H54 (cell line): Measurements from ENCODE around the gene ASS1.
"Not testable (repeated sequence)": the region's sequence is repeated elsewhere in the genome, so short reads cannot be mapped to it uniquely, and the experiment has no call there.

Experiments
- DNase-seq: peaks from one replicate; pipeline ENCODE4 v3.0.0; 2011; ENCODE audit warnings: low spot score, mixed read lengths; ENCODE audit not compliant: insufficient read length
- FAIRE-seq: peaks from 3 replicates; lab custom pipeline; 2011; peaks lifted over from hg19 to GRCh38; lab: Jason Lieb, UNC
- POLR2A ChIP-seq: IDR thresholded peaks from 2 replicates; pipeline ENCODE4 v1.6.1; 2011; ENCODE audit warnings: low read depth, mild to moderate bottlenecking, low read length

ASS1 gene

DNA sequence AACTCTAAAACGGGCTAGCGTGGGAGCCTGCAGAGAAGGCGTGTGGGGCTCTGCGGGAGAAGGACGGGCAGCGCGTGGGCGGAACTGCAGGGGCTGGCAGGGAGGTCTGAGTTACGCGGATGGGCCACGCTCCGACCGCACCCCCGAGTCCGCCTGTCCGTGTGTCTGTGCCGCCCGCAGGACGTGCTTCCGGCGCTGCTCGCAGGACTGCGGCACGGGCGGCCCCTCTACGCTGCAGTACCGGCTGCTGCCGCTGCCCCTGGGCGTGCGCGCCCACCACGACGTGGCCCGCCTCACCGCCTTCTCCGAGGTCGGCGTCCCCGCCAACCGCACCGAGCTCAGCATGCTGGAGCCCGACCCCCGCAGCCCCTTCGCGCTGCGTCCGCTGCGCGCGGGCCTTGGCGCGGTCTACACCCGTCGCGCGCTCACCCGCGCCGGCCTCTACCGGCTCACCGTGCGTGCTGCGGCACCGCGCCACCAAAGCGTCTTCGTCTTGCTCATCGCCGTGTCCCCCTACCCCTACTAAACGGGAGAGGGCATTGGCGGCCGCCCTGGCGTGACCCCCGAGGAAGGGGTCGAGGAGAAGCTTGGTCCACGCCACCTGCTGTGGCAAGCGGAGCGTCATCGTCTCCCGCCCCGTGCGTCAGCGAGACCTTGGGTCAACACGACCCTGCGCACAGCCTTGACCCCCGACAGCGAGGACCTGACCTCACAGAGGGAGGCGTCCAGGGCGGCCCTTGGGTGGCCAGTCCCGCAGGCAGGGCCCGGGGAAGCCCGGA is 11.4 kb upstream of the ASS1 start:
- DNase-seq: no peak
- no peak for TF ChIP-seq POLR2A
- FAIRE-seq: no peak

DNA sequence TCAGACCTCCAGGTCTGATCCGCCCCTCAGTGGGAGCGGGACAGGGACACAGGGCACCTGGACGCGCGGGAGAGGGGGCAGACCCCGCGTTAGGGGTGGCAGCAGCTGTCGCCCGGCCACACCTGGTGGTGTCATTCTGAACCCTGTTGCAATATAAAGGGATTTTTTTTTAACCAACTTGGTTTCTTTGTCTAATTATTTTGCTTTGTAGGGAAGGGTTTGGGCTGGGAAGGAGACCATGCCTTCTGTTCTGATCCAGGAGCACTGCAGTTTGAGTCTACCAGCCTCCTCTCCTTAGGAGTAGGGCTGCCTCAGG is 10.9 kb upstream of the ASS1 start:
- DNase-seq: no peak
- TF ChIP-seq POLR2A: no peak
- no peak for FAIRE-seq

DNA sequence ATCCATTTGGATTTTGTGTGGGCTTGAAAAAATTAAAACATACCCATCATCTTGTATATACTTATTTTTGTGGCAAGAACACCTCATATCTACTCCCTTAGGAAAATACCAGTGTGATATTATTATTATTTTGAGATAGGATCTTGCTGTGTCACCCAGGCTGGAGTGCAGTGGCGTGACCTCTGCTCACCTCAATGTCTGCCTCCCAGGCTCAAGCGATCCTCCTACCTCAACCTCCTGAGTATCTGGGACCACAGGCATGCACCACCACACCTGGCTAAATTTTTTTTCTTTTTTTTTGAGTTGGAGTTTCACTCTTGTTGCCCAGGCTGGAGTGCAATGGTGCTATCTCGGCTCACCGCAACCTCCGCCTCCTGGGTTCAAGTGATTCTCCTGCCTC is 10.1 kb upstream of the ASS1 start:
- not testable (repeated sequence) for FAIRE-seq, DNase-seq

DNA sequence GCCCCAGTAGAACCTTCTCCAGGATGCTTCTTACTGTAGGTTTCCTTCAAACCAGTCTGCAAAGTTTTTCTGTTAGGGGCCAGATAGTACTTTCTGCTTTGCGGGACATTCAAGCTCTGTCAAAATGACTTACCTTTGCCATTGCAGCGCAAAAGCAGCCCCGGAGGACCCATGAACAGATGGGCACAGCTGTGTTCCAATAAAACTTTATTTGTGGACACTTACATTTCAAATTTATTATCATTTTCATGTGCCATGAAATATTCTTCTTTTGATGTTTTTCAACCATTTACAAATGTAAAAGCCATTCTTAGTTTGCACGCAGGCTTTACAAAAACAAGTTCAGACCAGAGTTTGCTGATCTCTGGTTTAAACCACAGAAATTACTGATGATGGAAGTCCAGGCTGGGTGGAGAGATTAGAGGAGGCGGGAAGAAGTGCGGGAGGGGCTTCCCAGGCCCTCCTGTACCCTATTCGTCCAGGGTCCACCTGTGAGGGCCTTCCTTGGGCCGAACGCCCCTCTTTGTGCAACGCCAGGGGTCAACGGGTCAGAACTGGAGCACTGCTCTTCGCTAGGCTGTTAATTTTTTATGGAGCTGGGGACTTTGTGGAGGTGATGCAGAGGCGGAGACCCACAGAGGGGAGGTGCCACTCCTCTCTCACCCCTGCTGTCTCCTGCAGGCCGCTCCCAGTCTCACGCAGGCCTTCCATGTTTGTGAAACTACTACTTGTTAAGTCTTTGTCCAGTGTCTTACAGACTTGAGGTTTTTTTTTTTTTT is 7.6 kb upstream of the ASS1 start:
- TF ChIP-seq POLR2A: no peak
- FAIRE-seq (no peak), DNase-seq (no peak)

DNA sequence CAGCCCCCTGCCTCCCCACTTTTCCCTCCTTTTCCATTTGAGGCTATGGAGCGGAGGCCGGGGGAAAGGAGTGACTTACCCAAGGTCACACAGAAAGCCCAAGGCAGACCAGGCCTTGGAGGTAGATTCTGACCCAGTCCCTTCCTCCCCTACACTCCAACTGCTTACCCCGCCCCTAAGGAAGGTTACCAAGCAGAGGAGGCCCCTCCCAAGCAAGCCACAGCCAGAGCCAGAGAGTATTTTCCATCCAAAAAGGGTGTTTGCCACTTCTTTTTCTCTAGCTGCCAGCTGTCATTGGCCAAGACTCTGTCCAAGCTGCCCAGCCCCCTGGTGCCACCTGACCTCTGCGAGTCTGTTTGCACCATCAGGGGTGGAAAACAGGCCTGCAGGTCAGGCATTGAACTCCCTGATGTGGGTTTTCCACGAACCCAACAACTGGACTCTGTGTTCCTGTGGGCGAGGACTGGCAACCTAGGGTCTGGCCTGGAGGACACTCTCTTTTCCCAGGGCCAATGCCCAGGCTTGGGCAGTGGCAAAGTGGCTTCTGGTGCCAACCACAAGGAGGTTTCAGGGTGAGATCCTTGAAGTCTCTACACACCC is 6.3 kb upstream of the ASS1 start:
- DNase-seq (no peak), FAIRE-seq (no peak)
- no peak for TF ChIP-seq POLR2A

DNA sequence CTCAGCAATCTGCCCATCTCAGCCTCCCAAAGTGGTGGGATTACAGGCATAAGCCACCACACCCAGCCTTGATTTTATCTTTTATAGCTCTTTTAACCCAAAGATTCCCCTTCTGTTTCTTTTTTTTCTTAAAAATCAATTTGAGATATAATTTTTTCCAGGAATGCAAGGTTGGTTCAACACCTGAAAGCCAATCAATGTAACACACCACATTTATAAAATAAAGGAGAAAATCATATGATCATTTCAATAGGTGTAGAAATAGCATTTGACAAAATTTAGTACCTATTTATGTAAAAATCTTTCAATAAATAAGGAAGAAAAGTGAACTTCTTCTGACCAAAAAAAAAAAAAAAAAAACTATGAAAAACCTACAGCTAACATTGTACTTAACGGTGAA is 3.7 kb upstream of the ASS1 start:
- FAIRE-seq (no peak), DNase-seq (no peak)
- no peak for TF ChIP-seq POLR2A

DNA sequence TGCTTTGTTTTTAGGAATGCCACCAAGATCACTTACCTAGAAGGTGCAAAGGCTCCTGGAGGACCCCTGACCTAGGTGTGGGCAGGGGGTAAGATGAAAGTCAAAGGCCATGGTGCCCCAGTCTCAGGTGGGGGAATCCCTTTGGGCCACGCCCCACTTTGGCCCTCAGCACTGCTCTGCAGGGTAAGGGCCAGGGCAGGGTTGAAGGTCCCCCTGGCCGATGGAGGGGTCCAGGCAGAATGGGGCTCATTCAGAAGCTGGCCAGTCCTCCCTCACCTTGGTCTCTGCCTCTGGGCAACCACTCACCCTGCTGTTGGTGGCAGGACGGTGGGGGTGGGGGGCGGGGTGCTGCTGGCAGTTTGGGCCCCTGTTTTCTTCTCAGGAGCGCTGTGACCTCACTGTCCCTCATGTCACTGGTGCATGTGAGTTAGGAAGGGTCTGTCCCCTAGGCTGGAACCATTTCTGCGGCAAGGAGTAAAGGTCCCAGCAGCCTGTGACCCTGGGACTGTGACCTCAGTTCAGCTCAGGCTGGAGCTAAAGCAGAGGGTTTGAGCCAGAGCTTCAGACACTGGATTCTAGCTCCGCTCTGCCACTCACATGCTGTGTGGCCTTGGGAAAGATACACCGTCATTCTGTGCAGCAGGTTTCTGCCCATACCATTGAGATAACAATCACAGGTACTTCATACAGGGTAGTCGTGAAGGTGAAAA is 1.9 kb upstream of the ASS1 start:
- TF ChIP-seq POLR2A: no peak
- no peak for DNase-seq
- FAIRE-seq: no peak

DNA sequence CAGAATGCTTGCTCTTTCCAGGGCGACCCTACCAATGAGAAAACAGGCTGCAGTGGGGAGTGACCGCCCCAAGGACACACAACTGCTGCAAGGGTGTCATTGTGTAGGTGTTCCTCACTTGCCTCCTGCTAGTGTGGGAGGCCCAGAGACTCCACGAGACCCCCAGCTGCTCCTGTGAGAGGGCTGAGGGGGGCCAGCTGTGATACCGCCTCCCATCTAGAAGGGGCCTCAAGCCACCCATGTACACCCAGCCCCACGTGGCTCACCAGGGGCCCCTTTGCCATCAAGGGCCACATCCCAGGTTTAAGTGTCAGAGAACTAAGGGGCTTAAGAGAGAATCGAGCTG is 1.3 kb upstream of the ASS1 start:
- FAIRE-seq (no peak), DNase-seq (no peak)
- TF ChIP-seq POLR2A: no peak

DNA sequence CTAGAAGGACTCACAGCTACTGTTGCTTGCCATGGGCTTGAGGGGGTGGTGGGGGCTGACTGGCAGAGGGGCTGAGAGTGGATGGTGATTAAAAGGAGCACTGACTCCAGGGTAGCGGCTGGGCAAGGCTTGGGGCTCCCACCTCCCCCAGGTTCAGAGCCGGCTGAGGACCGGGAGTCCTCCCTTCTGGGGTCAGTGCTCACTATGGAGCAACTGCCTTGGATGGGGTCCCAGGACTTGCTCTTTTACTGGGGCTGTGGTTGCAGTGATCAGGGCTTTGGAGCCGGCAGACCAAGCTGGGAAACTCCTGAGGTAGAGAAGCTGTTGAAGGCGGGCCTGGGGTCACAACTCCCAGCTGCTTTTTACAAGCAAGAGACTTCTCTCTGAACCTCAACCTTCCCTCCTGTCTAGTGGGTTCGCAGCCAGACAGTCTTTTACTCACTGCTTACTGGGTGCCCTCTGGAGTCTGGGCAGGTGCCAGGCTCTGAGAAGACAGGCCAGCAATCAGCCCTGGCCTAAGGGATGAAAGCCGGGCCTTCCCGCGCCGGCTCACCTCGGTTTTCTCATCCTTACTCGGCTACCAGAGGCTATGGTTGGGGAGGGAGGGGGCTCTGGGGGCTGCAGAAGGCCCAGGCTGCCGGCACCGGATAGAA is 795 bp upstream of the ASS1 start:
- FAIRE-seq (no peak), DNase-seq (no peak)
- no peak for TF ChIP-seq POLR2A

DNA sequence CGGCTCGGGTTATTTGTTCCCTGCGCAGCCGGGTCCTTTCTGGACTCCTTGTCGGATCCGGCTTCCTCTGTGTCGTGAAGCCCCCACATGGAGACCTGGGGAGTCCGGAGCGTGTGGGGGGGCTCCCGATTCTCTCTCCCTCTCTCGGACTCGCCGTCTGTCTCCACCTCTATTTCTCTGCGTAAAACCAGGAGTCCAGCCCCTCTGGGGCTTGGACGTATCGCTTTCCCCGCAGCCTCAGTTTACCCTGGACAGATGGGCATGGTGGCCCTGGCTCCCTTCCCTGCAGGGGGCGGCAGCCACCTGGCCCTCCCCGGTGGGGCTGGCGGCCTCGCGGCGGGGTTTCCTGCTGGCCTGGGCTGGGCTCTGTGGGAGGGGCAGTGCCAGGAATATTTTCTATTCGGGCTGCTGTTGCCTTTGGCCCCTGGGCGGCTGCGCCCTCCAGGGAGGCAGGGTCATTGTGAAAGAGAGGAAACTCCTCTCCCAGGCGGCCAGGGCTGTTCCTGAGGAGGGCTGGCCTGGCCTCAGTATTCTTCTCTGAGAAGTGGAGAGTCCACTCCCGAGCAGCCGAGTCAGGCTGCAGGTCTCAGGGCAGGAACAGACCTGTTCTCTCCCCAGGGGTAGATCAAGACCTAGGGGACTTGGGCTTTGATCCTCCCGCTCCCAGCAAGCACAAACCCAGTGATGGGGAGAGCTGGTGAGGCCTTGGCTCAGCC is 665 bp downstream of the ASS1 start:
- FAIRE-seq (no peak), DNase-seq (peak; percentile 30)
- no peak for TF ChIP-seq POLR2A

DNA sequence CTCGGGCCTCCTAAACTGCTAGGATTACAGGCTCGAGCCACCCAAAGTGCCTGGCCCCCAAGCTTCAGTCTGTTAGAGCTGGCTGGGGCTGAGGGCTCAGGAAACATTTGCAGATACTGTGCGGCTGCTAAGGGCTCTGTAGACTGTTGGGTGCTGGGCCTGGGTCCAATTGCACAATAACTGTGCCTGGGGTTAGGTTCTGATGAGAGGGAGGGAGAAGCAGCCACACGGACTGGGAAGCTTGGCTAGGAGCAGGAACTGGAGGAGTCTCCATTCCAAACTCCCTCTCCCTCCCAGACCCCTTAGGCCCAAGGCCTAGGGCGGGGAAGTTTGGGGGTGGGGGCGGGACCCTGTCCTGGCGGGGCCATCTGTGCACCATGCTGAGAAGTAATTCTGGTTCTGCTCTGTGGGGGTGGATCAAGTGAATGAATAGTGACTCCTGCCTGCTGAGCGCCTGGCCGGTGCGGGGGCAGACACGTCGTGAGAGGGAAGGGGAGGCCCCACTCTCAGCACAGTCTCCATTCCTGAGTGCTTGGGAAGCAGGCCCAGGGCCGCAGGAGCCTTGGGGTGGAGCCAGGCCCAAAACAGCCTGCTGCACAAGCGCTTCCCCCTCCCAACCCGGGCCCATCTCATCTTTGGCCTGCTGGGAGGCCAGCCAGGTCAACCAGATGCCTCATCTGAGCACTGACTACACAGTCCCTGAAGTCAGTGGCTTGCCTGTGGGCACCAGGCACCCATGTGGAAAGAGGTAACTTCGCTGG is 1.5 kb downstream of the ASS1 start:
- FAIRE-seq (no peak), DNase-seq (peak; percentile 30)
- TF ChIP-seq POLR2A: no peak

DNA sequence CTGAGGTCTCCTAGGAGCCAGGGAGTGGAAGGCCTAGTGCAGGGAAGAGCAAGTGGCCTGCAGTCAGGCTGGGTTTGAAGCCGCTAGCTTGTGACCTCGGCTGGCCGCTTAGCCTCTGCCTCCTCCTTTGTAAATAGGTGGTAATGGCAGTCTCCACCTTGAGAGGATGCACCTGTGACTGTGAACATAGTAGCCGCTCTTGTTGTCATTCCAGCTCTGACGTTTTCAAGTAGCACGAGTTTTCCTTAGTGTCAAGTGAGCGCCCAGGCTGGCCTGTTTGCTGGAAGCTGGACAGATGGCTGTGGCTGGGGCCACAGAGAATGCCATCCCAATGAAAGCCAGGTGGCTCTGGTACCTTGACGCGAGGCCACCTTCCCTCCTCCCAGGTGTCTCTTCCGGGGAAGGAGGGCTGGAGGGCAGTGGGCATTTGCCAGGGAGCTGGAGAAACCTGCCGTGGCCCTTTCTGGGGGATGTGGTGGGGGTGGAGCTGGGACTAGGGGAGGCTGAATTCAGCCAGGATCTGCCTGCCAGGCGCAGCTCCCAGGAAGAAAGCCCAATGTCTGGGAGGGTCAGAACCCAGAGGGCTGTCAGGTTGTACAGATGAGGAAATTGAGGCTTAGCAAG is 2.5 kb downstream of the ASS1 start:
- DNase-seq: no peak
- FAIRE-seq: no peak
- TF ChIP-seq POLR2A: no peak
